NCI-H1092 treated with DMSO at 0.1 percent for 48 hours (cell line): Measurements from ENCODE around the gene RABGEF1.
"Not testable (repeated sequence)": the region's sequence is repeated elsewhere in the genome, so short reads cannot be mapped to it uniquely, and the experiment has no call there.

ENCODE experiments used
- DNase-seq: peaks from one replicate; lab custom pipeline; 2025; lab: John Stamatoyannopoulos, UW

The RABGEF1 gene

DNA sequence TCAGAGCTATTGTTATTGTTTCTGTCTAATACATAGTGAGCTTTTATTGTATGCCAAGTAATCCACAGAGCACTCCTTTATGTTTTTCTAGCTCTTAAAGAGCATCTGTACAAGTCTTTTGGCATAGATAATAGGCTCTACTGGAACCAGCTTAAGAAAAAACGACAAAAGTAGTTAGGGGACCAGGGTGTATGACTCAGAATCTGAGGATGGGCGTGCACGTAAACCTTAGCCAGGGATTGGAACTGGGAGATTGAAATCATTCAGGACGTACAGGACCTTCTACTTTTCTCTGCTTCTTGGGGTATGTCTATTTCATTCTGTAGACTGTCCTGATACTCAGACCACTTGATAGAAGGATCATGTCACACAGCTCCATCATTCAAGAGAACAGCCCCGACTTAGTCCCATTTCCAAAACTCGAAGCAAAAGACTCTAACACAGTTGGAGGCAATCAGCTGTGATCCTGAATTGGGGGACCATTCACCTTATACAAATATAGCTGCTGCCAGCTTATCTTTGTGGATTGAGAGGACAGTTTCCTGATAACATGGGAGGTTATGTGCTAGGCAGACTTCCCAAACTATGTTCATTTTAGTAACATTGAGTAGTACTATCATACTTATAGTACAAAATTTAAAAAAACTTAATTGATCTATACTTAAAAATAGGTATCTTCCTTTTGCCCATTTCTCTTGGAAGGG lies 24.9 kb downstream of the RABGEF1 start:
- not testable (repeated sequence) for DNase-seq

DNA sequence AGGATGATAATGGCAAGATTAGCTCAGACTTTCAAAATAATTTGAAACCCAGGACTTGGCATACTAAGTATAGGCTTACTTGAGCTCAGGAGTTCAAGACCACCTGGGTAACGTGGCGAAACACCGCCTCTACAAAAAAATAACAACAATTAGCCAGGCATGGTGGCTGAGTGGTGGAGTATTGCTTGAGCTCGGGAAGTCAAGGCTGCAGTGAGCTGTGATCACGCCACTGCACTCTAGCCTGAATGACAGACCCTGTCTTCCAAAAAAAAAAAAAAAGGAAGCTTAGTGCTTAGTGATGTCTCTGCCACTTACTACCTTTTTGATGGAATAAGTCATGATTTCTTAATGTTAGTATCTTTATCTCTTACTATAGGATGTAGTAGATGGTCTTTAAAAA lies 25.5 kb downstream of the RABGEF1 start:
- no peak for DNase-seq

DNA sequence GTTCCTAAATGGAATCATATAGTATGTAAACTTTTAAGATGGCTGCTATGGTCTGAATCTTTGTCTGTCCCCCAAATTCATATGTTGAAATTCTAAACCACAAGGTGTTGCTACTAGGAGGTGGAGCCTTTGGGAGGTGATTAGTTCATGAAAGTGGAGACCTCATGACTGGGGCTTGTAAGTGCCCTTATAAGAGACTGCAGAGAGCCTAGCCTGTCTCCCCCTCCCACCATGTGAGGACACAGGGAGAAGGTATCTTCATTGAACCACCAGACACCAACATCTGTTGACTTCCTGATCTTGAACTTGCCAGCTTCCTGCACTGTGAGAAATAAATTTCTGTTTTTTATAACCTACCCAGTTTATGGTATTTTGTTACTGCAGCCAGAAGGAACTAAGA lies 27.0 kb downstream of the RABGEF1 start:
- DNase-seq, result not testable (repeated sequence)

DNA sequence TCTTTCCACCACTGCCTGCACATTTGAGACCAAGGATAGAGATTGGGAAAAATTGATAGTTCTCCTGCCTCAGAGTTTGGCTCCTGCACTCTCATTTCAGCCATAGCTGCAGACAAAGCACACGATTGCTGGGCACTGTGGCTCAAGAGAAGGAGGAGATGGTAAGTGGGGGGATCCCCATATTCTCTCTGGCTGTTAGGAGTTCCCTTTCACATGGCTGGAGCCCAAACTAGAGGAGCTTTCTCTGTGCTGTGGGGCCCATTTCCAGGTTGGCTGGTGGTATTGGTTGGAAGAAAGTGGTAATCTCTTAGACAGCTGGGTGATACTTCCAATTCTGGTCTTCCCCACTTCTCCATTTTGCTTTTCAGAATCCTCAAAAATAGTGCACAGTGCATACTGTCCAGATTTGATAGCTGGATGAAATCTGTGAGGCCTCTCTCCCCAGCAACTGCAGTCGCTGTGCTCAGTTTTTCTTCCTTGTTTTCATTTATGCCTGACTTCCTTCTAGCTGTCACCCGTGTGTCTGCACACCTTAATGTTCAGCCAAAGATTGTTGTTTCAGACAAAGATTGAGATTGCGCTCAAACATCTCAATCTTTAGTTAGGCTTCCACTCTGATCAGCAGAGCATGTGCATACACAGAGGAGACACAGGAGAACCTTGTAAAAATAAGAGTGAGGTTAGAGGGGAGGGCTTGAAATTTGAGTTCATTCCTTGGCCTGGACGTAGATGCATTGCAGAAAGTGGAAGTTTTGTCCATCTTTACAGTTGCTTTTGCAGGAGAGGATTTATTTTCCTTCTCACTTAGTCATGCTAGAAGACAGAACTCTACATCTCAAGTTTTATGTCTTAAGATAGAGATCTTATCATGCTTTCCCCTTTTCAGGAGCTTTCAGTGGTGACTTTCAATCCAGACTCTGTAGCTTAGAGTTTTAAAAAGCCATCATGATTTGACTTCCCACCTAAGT lies 28.6 kb downstream of the RABGEF1 start:
- DNase-seq, result no peak

DNA sequence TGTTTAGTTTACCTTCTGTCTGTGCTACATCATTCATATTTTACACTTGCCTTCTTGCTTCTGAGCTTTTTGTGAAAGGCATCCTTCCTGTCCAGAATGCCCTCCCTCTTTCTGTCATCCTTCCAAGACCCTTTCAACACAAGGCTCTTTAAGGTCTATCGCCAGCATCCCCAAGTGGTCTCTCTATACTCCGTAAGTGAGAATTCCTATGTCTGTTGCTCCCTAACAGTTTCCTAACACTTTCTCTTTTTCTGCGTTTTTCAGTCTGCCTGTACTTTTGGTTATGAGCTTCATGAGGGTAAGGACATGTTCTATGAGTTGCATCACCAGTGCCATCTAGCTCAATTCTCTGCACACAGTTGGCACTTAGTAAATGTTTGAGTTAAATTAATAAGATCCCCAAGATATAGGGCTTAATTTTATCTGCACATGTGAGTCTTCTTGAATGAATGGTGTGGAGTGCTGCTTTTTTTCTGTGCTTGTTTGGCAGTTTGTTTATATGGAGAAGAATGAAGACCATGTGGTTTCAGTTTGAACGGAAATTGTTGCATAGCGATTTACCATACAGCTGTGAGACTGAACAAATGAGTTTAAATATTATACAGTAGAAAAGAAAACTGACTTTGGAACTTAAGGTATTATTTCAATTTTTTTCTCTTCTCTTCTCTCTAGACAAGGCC lies 29.4 kb downstream of the RABGEF1 start:
- no peak for DNase-seq

DNA sequence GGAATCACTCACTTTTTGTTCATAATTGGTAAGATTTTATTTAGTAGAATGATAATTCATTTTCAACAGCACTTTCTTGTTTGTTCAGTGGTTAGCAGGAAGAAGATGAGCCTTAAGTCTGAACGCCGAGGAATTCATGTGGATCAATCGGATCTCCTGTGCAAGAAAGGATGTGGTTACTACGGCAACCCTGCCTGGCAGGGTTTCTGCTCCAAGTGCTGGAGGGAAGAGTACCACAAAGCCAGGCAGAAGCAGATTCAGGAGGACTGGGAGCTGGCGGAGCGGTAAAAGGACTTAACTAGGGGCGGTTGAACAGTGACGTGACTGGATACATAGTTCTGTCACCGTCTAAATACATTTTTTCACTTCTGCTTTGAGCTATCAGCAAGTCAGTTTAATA lies 31.3 kb downstream of the RABGEF1 start:
- DNase-seq, result no peak

DNA sequence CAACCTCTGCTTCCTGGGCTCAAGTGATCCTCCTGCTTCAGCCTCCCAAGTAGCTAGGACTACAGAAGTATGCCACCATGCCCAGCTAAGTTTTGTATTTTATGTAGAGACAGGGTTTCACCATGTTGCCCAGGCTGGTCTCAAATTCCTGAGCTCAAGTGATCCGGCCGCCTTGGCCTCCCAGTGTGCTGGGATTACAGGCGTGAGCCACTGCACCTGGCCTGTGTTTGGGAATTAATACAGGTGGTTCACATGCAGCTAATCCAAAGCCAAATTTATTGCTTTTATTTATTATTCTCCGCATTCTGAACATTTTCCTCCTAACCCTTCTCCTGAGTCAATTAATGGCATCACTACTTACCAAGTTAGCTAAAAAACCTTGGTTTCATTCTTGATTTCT lies 33.2 kb downstream of the RABGEF1 start:
- DNase-seq, result not testable (repeated sequence)

DNA sequence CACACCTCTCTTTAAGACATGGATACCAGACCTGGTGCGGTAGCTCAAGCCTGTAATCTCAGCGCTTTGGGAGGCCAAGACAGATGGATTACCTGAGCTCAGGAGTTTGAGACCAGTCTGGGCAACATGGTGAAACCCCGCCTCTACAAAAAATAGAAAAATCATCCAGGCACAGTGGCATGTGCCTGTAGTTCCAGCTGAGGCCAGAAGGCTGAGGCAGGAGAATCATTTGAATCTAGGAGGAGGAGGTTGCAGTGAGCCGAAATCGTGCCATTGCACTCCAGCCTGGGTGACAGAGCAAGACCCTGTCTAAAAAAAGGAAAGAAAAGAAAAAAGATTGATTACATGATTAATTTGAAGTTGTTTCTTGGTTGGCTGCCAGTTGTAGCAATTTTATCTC lies 35.9 kb downstream of the RABGEF1 start:
- not testable (repeated sequence) for DNase-seq

DNA sequence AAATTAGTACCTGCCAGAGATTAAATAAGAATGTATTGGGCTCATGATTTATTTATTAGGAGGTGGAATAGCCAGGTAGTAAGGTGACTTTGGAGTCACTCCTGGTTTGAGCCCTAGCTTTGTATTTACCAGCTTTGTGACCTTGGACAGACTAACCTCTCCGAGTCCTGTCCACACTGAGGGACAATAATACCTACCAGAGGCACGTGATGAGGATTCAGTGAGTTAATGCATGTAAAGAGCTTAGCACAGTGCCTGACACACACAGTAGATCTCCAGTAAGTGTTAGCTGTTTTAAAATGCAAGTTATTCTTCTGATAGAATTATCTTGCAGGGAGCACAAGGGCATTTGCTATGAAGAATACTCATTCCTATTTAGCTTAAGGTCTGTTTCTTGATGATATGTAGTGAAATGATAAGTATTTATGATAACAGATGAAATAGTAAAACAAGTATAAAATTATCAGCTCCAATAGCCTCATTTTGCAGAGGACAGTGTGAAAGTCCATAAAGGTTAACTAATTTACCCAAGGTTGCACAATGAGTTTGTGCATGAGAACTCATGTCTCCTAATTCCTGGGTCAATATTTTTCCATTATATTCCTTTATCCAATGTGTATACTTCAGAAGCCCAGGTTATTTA lies 36.4 kb downstream of the RABGEF1 start:
- DNase-seq, result no peak

DNA sequence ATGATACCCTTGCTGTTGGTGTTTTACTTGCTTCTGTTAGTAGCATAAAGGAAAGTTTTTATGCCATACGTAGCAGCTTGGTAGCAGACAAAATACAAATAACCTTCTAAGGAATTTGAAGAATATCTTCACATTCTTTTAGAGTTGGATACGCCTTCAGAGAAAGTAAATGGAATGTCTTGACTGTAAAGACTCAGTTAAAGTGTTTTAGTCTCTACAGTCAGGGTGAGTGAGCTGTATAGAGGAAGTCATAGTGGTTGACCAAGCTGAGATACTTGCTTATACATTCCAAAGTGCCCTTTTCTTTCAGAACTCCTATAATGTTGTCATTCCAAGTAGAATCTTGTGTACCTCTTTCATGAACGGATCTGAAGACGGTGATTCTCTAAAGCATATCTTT lies 37.7 kb downstream of the RABGEF1 start:
- DNase-seq, result no peak

DNA sequence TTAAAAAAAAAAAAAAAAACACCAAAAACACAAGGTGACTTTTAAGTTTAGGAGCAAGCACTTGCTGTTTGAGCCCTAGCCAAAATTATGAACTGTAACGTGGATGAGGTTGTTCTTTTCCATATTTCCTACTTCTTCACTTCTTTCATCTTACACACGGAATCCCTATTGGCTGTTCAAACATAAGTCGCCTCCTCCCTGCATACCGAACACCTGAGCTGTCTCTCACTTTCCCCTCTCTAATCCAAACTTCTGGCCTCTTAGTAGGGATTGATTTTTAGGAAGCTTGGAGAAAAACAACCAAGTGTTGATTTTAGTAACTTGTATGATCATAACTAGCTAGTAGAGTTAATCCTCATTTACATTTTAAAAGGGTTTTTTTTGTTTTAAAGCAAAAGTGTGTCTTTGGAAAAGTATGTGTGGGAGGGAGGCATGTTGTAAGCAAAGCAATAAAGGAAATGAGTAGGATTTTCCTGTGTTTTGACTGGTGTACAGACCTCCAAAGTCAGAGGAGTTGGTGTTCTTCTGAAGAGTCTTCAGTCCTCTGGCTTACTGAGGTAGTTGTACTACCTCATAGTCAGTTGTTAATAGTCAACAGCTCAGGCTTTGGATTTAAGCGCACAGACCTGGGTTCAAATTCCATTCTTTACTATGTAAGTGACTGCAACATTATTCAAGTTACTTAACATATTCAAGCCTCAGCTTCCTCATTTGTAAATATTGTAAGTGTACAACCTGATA lies 39.3 kb downstream of the RABGEF1 start:
- no peak for DNase-seq

DNA sequence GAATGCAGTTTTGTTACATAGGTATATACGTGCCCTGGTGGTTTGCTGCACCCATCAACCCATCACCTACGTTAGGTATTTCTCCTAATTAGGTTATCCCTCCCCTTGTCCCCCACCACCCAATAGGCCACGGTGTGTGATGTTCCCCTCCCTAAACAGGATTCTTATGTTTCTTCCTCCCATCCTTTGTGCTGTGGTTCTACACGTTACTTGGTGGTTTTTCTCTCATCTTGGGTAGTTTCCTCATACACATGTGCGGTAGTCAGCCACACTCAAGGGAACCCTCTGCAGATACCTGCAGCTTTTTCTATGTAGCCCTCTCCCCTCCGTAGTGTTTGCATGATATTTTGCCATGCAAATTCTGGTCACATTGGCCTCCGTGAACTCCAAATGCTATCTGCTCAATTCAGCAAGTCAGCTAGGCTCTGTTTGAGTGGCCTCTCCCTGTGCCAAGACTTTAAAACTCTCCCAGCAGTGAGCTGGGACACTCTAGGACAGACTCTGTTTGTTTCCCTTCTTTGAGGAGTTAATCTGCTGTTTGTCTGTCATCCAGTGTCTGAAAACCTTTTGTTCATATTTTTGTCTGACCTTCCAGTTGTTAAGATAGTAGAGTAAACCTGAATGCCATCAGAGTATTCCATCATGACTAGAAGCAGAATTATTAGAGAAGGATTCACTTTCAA lies 41.0 kb downstream of the RABGEF1 start:
- no peak for DNase-seq

DNA sequence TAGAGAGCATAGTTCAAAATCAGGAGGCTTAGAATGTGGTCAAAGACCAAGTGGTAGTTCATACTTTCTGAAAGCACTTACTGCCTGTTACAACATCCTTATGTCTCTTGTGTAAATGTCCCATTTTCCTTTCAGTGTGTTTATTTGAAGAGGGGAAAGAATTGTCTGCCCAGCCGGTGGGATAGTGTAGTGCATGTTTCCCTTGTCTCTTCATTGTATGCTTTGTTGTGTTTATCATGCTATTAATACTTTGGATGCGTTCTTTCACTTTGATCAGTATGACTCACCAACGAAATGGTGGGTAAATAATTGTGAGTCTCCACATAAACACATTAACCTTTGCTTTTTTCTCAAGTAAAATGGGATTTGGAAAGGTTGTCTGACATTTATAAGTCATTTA lies 42.3 kb downstream of the RABGEF1 start:
- DNase-seq, result not testable (repeated sequence)

DNA sequence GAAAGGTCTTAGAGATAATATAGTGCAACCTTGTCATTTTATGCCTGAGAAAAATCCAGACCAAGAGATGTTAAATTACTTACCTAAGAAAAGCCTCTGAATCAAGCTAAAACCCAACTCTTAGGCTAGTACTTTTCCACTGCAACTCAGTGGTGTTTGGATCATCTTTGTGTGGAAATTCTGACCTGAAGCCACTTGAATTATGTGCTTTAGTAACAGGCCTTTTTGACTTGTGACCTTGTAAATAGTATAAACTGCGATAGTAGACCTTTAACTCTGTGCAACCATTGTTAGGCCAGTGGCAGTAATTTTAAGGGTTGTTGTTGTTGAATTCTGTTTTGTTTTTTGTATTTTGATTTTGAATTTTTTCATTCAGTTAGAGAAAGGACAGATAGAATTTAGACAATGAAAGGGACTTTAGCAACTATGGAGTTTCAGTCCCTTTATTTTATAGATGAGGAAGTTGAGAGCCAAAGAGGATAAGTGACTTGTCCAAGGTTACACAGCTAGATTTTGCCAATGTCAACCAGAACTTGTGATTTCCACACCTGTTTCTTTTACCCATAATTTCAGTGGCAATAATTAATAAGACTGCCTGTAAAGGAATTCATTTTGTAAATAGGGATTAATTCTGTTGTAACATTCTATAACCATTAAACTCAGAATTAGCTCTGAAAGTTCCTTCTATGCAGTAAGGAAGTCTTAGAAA lies 43.5 kb downstream of the RABGEF1 start:
- DNase-seq, result not testable (repeated sequence)

DNA sequence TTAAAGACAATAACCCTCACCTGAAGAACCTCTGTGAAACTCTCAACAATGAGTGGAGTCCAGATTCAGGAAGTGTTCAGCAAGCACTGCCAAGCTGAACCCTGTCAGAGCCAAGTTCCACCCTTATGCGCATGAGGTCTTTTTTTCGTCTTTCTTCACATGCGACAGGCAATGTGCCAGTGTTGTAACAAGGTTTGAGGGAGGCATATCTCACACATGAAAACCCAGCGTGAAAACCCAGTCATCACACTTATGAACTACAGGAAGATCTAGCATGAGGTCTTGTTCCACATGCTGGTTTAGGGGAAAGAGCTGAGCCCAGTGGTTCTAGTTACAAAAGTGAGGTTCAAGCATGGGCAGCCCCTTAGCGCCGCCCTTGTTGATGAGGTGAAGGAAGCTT lies 49.7 kb downstream of the RABGEF1 start:
- no peak for DNase-seq

DNA sequence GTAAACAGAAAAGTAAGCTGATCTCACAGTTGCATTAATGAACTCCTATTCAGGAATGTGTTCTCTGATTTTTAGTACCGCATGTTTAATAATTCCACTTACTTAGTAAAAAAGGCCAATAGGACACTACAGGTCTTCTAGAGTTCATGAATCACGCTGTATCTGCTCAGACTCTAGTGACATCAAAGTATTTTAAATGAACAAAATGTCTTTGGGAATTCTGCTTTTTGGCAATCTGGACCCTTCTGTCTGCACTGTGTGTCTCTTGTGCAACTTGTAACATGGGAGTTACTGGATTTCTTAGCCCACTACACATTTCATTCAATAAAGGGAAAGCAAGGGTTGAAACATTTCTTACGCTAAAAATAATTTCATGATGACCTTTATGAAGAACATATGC lies 50.2 kb downstream of the RABGEF1 start:
- no peak for DNase-seq

DNA sequence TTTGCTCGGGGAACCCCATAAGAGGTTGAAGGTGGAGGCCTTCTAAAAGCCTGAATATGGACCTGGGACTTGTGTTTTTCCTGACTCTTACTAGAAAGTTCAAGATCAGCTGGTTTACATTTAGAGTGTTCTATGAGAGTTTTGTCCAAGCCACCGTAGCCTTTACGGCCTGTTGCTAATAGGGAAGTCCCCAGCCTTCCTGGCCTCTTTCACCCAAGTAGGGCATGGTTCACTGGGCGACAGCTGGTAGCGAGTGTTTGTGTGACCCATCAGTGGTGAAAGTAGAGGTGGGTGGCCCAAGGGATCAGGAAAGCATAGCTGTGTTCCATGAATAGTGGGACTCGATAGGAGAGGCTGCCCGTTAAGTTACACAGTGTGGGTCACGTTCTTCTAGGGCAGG lies 60.1 kb downstream of the RABGEF1 start:
- no peak for DNase-seq

DNA sequence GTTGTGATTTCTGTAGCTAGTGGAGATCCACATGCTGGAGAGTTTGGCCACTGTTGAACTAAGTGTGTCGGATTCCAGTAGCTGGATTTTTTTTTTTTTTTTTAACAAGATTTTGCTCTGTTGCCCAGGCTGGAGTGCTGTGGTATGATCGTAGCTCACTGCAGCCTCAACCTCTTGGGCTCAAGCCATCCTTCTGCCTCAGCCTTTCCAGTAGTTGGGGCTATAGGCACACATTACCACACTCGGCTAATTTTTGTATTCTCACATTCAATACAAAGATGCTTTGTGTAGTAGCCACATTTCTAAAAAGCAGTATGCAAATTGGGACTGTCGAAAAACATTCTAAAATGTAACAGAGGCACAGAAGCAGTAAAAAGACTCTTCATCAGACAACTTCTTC lies 63.5 kb downstream of the RABGEF1 start:
- no peak for DNase-seq

DNA sequence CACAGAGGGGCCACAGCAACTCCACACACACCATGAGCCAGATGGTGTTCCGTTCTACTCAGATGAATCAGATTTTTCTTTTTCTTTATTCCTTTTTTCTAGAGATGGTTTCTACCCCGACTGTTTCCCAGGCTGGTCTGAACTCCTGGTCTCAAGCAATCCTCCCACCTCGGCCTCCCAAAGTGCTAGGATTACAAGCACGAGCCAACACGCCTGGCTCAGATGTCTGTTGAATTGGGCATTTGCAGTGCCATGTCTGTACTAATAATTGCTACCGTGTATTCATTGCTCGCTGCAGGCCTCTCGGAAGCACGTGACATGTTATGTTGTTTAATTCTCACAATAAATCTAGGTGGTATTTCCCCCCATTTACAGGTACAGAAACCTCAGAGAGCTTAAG lies 67.2 kb downstream of the RABGEF1 start:
- DNase-seq, result no peak

DNA sequence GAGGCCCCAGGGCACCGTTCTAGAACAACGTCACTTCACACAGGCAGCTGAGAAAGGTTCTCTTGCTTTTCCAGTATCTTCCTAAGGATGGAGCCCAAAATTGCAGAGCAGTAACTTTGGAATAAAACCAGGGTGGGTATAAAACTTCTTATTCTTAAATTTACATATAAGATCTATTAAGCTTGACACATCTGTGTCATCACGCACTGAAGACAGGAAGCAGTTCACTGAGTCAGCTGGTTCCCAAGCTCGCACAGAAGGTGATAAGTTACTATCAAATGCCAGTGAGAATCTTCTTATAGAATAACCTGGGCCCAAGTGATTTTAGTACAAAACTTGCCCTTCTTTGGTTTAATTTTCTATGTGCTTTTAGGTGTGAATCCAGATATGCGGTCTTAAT lies 70.2 kb downstream of the RABGEF1 start:
- DNase-seq, result no peak
